Measurements from ENCODE around the gene ATP8B3. TPM values are rescaled to one million over a fixed set of nuclear protein-coding genes. Genes with fewer than 3 reads are reported as not detected.

Gene ATP8B3
- total and polyA plus RNA-seq, 2 of the 13 experiments (the other 11 are each of a cell fraction or from before 2014, with no cell fraction given), result 2.6 to 5.9 TPM

- Histone ChIP-seq H3K27me3 (ENCODE audit: control insufficient read depth in 1 of 2, insufficient read depth in 2 of 2, low read length in 2 of 2) (peaks cover 14 to 69% of the 10 kb centered on the region in 2 experiments), H3K79me2 (ENCODE audit: insufficient read depth, low read length) (no peaks in the 10 kb centered on the region), H3K4me3 (replicated peaks in 1 of 3; ENCODE audit: insufficient read depth in 1 of 3, low read depth in 2 of 3, low read length in 3 of 3) (no peak overlapping the region), H3K27ac (ENCODE audit: extremely low read length, insufficient read depth, low read length) (no peak overlapping the region), H4K20me1 (ENCODE audit: insufficient read depth, low read length) (peaks cover 5% of the 10 kb centered on the region), H3K9ac (ENCODE audit: insufficient read depth, low read depth, low read length) (no peak overlapping the region), H3K36me3 (replicated peaks in 1 of 2; ENCODE audit: control insufficient read depth in 1 of 2, insufficient read depth in 2 of 2, low read length in 2 of 2) (no peaks in the 10 kb centered on the region), H2AFZ (ENCODE audit: low read length) (no peak overlapping the region), H3K4me1 (ENCODE audit: insufficient read depth, low read length) (no peaks in the 10 kb centered on the region), H3K4me2 (ENCODE audit: low read depth, low read length) (no peak overlapping the region), H3K9me3 (ENCODE audit: low read length) (peaks cover 6% of the 10 kb centered on the region)
- in situ Hi-C loops (cut with HindIII; ENCODE audit: extremely low pct_ligation_motif_present, low pct_unique_long_range_greater_than_20kb) (loop anchor here (5.0 kb wide), 1 partner anchor 94 kb away; no protein-coding TSS in a partner anchor), intact Hi-C loops (cut with micrococcal nuclease; ENCODE audit: unreplicated experiment) (loop anchor here (10.0 kb wide), 1 partner anchor 221 kb away; no protein-coding TSS in a partner anchor)
- TF ChIP-seq KAT8 (CRISPR knock-in tag; IDR thresholded peaks at IDR 0.05) (no peak), ZNF816 (CRISPR knock-in tag; IDR thresholded peaks at IDR 0.05; ENCODE audit: borderline replicate concordance) (no peak), MED8 (CRISPR knock-in tag; IDR thresholded peaks at IDR 0.05; ENCODE audit: insufficient replicate concordance) (no peak), ZNF720 (CRISPR knock-in tag; IDR thresholded peaks at IDR 0.05) (no peak), STAT5B (CRISPR knock-in tag; IDR thresholded peaks at IDR 0.05) (no peak), PRDM4 (CRISPR knock-in tag; IDR thresholded peaks at IDR 0.05; ENCODE audit: borderline replicate concordance) (no peak), POLR2A (IDR thresholded peaks at IDR 0.05; ENCODE audit: insufficient read depth in 1 of 2, low read depth in 2 of 2, low read length in 2 of 2) (no peak), ZXDC (CRISPR knock-in tag; IDR thresholded peaks at IDR 0.05) (no peak), ZNF235 (CRISPR knock-in tag; IDR thresholded peaks at IDR 0.05; ENCODE audit: borderline replicate concordance) (no peak)
- no TSS peak for BruUV-seq (replicated peaks)
- WGBS (ENCODE audit: low lambda C conversion rate), result 50% methylated on average over 16 of the region's 38 CpGs
- ChIA-PET POLR2A (no interaction called here), CTCF (ENCODE audit: low intra/inter-chr PET ratio, low total read pairs) (interaction anchor here (0.9 to 3.6 kb wide), 2 partner anchors 47 to 94 kb away, joined by 3 to 38 read pairs; no protein-coding TSS in a partner anchor)
- ATAC-seq (no peak), FAIRE-seq (no peak), DNase-seq (ENCODE audit: low spot score) (no peak)
Observed at GRCh38 chr19:1765904-1766799, 45.9 kb downstream of the ATP8B3 start.
